GM20000 (cell line): ENCODE measurements around the gene ICE1.

Experiments used
- DNase-seq: peaks from one replicate; pipeline ENCODE4 v3.0.0; 2012; ENCODE audit warnings: low spot score
- TF ChIP-seq, protein P1 (sequence below): IDR thresholded peaks from 2 replicates; pipeline ENCODE4 v1.5.1; 2012; ENCODE audit warnings: mild to moderate bottlenecking, control low read depth; ENCODE audit errors: extremely low read depth, missing control alignments

Gene ICE1

DNA sequence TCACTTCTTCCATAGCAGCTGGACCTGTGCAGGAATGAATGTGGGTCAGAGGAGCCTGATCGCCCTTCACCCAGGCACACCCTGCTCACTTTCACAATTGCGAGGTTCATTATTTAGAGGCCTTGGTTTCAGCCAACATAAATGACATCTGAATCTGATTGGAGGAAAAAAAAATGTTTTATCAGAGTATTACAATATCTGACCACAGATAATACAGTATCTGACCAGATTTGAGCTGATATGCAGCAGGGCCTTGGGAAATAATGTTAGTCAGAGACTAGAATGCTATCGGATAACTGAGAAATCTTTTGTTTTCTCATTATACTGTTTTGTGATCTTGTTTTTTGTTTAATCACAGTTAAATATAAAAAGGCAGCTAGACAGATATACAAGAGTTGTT, 7.7 kb downstream of the ICE1 start:
- no peak for DNase-seq
- TF ChIP-seq, protein P1, sequence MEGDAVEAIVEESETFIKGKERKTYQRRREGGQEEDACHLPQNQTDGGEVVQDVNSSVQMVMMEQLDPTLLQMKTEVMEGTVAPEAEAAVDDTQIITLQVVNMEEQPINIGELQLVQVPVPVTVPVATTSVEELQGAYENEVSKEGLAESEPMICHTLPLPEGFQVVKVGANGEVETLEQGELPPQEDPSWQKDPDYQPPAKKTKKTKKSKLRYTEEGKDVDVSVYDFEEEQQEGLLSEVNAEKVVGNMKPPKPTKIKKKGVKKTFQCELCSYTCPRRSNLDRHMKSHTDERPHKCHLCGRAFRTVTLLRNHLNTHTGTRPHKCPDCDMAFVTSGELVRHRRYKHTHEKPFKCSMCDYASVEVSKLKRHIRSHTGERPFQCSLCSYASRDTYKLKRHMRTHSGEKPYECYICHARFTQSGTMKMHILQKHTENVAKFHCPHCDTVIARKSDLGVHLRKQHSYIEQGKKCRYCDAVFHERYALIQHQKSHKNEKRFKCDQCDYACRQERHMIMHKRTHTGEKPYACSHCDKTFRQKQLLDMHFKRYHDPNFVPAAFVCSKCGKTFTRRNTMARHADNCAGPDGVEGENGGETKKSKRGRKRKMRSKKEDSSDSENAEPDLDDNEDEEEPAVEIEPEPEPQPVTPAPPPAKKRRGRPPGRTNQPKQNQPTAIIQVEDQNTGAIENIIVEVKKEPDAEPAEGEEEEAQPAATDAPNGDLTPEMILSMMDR, result no peak

DNA sequence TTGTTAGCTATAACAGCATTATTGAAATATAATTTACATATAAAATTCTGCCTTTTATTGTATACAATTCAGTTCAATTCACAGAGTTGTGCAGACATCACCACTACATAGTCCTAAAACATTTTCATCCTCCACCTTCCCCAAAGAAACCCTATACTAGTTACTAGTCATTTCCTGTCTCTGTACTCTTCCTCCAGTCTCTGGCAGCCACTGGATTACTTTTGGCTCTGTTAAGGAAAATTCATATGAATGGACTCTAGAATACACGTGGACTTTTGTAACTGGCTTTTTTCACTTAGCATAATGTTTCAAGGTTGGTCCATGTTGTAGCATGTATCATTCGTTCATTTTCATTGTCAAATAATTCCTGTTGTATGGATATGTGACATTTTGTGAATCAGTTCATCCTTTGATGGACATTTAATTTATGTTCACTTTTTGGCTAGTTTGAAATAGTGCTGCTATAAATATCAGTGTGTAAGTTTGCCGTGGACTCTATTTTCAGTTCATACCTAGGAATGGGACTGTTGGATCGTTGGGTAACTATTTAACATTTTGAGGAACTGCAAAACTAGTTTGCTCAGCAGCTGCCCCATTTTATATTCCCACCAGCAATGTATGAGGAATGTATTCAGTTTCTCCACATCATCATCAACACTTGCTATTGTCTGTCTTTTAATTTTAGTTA, 9.7 kb downstream of the ICE1 start:
- no peak for DNase-seq
- TF ChIP-seq, protein P1, result no peak

DNA sequence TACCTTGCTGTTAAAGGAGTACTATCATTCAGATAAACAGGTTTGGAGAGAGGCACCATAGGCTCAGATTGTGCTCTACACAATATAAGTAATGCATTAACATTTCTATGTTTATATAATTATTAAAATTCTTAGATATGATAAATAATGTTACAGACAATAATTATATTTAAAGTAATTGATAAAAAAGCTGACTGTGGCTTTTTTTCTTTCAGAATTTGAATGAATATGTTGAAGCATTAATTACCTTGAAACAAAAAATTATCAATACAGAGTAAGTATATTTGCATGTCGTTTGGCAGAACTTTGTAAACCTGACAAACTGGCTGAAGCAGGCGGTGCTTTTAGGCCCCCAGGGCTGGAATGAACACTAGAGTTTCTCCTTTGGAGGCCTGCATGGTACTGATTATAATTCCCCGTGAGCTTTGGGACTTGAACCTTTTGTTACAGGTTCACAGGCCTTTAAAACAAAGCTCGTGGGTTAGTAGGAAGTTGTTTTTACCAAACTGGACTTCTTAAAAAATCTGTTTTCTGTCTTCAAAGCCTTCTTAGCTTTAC, 13.8 kb downstream of the ICE1 start:
- TF ChIP-seq, protein P1, result no peak
- DNase-seq, result no peak

DNA sequence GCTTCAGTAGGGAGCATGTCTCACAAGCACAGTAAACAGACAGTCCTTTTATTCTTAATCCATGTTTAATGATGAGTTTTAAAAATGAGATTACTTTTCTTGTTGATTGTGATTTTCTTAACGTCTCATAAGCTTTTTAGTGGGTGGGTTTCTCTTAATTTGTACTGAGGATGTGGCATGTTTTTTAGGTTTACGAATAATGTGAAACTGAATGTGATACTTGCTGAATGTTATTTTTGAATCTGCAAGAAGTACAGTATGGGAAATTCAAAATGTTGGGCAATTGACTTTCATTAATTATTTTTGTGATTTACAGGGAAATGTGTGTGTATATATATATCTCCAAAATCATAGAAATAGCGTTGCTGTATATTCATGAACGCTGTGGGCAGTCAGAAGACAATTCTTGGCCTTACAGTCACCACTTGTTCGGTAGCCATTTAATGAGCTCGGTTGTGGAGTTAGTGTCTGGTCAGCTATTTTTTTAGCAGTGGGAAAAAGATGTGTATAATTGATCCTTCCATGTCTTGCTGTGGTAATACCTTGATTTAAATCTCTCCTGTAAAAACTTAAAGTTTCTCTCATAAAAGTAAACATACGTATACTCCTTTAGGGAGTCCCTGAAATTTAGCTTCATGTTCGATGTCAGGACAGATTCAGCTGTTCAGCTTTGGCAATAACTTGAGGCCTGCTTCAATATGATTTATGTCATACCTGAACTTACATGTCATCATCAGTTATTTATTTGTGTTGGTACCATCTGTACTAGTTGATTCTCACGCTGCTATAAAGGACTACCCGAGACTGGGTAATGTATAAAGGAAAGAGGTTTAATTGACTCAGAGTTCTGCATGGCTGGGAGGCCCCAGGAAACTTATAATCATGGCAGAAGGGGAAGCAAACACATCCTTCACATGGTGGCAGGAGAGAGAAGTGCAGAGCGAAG, 15.0 kb downstream of the ICE1 start:
- TF ChIP-seq, protein P1, result no peak
- no peak for DNase-seq

DNA sequence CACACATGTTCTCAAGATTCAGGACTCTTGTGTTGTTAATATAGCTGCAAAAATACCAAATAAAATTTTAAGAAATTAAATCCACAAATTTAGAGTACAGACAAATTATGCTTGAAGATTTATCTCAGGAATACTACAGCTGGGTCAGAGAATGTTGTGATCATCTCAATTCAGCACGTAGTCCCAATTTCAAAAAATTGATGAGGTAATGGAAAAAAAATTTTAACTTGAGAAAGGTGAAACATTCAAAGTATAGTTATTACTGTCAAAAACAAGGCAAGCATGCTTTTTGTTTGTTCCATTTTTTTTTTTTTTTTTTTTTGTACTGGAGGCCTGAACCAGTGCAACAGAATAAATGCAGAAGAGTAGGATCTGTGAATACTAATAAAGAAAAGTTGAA, 29.4 kb downstream of the ICE1 start:
- no peak for DNase-seq
- TF ChIP-seq, protein P1, result no peak

DNA sequence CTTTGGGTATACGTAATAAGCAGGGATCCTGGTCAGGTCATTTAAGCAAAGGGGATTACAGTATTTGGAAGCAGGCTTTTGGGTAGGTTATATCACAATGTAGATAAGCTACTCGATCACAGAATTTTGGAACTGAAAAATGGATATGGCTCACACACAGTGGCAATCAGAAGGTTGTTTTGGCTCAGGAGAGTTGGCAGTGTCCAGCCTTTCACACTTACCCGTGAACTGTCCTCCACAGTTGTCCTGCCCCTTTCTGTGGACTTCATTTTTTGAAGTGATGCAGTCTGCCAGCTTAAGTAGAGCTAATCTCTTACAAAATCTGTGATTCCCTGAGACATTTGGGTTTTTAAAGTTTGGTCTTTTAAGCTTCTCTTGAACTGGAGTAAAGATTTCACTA, 30.7 kb downstream of the ICE1 start:
- TF ChIP-seq, protein P1, result no peak

DNA sequence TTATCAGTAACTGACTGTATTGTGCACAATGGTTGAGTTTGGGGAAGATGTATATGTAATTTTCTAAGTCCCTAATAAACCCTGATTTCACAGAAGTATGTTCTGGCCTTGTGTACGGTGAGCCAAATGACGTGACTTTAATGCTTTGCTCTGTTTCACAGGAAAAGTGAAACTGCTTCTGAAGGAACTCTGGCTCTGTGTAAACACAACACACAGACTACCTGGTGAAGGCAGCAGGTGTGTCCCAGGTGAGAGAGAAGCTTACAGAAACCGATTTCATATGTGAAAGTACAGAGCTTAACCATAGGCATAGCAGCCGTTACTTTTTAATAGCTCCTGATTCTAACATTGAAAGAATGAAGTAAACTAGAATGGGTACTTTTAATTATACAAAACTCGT, 31.9 kb downstream of the ICE1 start:
- DNase-seq, result no peak
- TF ChIP-seq, protein P1, result no peak

More for the DNA sequence above, 30.7 kb downstream of the ICE1 start:
- no peak for DNase-seq
